IMR-90 (cell line): ENCODE measurements around the gene RPL12. TPM values are rescaled to one million over a fixed set of nuclear protein-coding genes. Genes with fewer than 3 reads are reported as not detected.
A peak's percentile ranks its signal among the peaks of the same experiment; 100 is the strongest.

Experiments
- ATAC-seq: fragments of 200-7000 bp; cut with Tn5 transposase; 2 replicates; pipeline ENCODE4 v1.9.1; 2020; ENCODE audit warnings: low read depth, mild to moderate bottlenecking, moderate library complexity
- BruUV-seq: library from RNA; stranded (reverse); fragments of 400-500 nt; replicated peaks from 2 replicates; lab custom pipeline; 2021; lab: Mats Ljungman, UMichigan
- CTCF ChIA-PET: fragments of 300-600 bp; formaldehyde crosslinking; extraction: SDS; loops from one replicate; lab custom pipeline; 2021; ENCODE audit warnings: antibody characterized with exemption; lab: Yijun Ruan, JAX
- POLR2A ChIA-PET: fragments of 300-600 bp; sonication (Branson Sonifier 250); formaldehyde crosslinking; loops from one replicate; lab custom pipeline; 2022; ENCODE audit warnings: antibody characterized with exemption; ENCODE audit not compliant: unreplicated experiment; lab: Charles Lee
- DNase-seq: peaks from one replicate; pipeline ENCODE4 v3.0.0; 2013
- H2AFZ ChIP-seq: replicated peaks from 2 replicates; pipeline ENCODE3; 2013; ENCODE audit warnings: low read length, mild to moderate bottlenecking; ENCODE audit not compliant: poor library complexity
- H2AK5ac ChIP-seq: 2 replicates; pipeline ENCODE4 v1.6.1; 2013; ENCODE audit warnings: low read depth, low read length, inconsistent platforms
- H2AK9ac ChIP-seq: replicated peaks from 2 replicates; pipeline ENCODE3; 2013; ENCODE audit warnings: mild to moderate bottlenecking, low read depth, low read length, moderate library complexity; ENCODE audit not compliant: poor library complexity
- H2BK120ac ChIP-seq: 2 replicates; pipeline ENCODE4 v1.6.1; 2013; ENCODE audit warnings: low read depth, low read length, inconsistent platforms
- H2BK15ac ChIP-seq: 3 replicates; pipeline ENCODE4 v1.6.1; 2013; ENCODE audit warnings: low read depth, low read length, inconsistent platforms
- H2BK20ac ChIP-seq: 2 replicates; pipeline ENCODE4 v1.6.1; 2013; ENCODE audit warnings: low read depth, mild to moderate bottlenecking, inconsistent platforms, low read length, moderate library complexity
- H2BK5ac ChIP-seq: 2 replicates; pipeline ENCODE4 v1.6.1; 2013; ENCODE audit warnings: mild to moderate bottlenecking, low read depth, low read length, inconsistent platforms; ENCODE audit not compliant: poor library complexity, severe bottlenecking
- H3K14ac ChIP-seq: replicated peaks from 2 replicates; pipeline ENCODE4 v1.6.1; 2013; ENCODE audit warnings: low read depth, low read length, inconsistent platforms
- H3K18ac ChIP-seq: 2 replicates; pipeline ENCODE4 v1.6.1; 2013; ENCODE audit warnings: low read depth, low read length, control low read depth
- H3K23ac ChIP-seq: 2 replicates; pipeline ENCODE4 v1.6.1; 2013; ENCODE audit warnings: low read depth, low read length, inconsistent platforms
- H3K27ac ChIP-seq: 2 replicates; pipeline ENCODE4 v1.5.1; 2013; ENCODE audit warnings: mild to moderate bottlenecking, control low read depth, low read length; ENCODE audit not compliant: insufficient read depth
- H3K27me3 ChIP-seq: 2 replicates; pipeline ENCODE4 v1.6.1; 2013; ENCODE audit warnings: low read length; ENCODE audit not compliant: control insufficient read depth, insufficient read depth
- H3K36me3 ChIP-seq: 2 replicates; pipeline ENCODE4 v1.6.1; 2013; ENCODE audit warnings: low read length, mixed read lengths; ENCODE audit not compliant: control insufficient read depth, insufficient read depth
- H3K4ac ChIP-seq: 2 replicates; pipeline ENCODE4 v1.6.1; 2013; ENCODE audit warnings: low read depth, low read length, inconsistent platforms
- H3K4me1 ChIP-seq: 2 replicates; pipeline ENCODE4 v1.6.1; 2013; ENCODE audit warnings: low read length, mixed read lengths; ENCODE audit not compliant: control insufficient read depth, insufficient read depth
- H3K4me2 ChIP-seq: 2 replicates; pipeline ENCODE4 v1.6.1; 2013; ENCODE audit warnings: low read depth, mild to moderate bottlenecking, control low read depth, low read length, moderate library complexity
- H3K4me3 ChIP-seq: 2 replicates; pipeline ENCODE4 v1.5.1; 2013; ENCODE audit warnings: low read depth, mild to moderate bottlenecking, control low read depth, low read length, moderate library complexity; ENCODE audit not compliant: insufficient read depth
- H3K56ac ChIP-seq: 2 replicates; pipeline ENCODE4 v1.6.1; 2013; ENCODE audit warnings: low read length, inconsistent platforms; ENCODE audit not compliant: insufficient read depth; ENCODE audit errors: extremely low read depth
- H3K79me1 ChIP-seq, 2 experiments: 2 replicates each; pipeline ENCODE4 v1.6.1; 2013; ENCODE audit warnings: low read length in 2 of 2, inconsistent platforms in 1 of 2, low read depth in 1 of 2
- H3K9ac ChIP-seq: 2 replicates; pipeline ENCODE4 v1.6.1; 2013; ENCODE audit warnings: low read depth, low read length, control low read depth
- H3K9me1 ChIP-seq: 2 replicates; pipeline ENCODE4 v1.6.1; 2013; ENCODE audit warnings: low read length, inconsistent platforms; ENCODE audit not compliant: insufficient read depth
- H3K9me3 ChIP-seq: 2 replicates; pipeline ENCODE4 v1.6.1; 2013; ENCODE audit warnings: low read length; ENCODE audit not compliant: control insufficient read depth, insufficient read depth
- H4K20me1 ChIP-seq: 2 replicates; pipeline ENCODE4 v1.6.1; 2013; ENCODE audit warnings: low read length, inconsistent platforms; ENCODE audit not compliant: insufficient read depth
- H4K5ac ChIP-seq: 2 replicates; pipeline ENCODE4 v1.6.1; 2013; ENCODE audit warnings: mild to moderate bottlenecking, low read depth, low read length, control low read depth
- H4K8ac ChIP-seq, 2 experiments: 2 replicates each; pipeline ENCODE4 v1.6.1; 2013; ENCODE audit warnings: low read depth in 2 of 2, low read length in 2 of 2, control low read depth in 1 of 2, inconsistent platforms in 1 of 2
- H4K91ac ChIP-seq: 2 replicates; pipeline ENCODE4 v1.6.1; 2013; ENCODE audit warnings: low read depth, low read length, inconsistent platforms; ENCODE audit not compliant: insufficient read depth
- CHD1 ChIP-seq: IDR thresholded peaks from 2 replicates; pipeline ENCODE4 v1.6.1; 2012; ENCODE audit warnings: low read depth, low read length, improper control_type of control experiment
- CTCF ChIP-seq: conservative IDR thresholded peaks from 2 replicates; pipeline ENCODE4 v1.5.1; 2012; ENCODE audit warnings: mild to moderate bottlenecking, low read depth, low read length, improper control_type of control experiment
- MAFK ChIP-seq: IDR thresholded peaks from 2 replicates; pipeline ENCODE4 v1.6.1; 2012; ENCODE audit warnings: low read depth, low read length, improper control_type of control experiment
- MAZ ChIP-seq: IDR thresholded peaks from 2 replicates; pipeline ENCODE4 v1.6.1; 2012; ENCODE audit warnings: low read depth, mild to moderate bottlenecking, low read length, improper control_type of control experiment, moderate library complexity, borderline replicate concordance
- MXI1 ChIP-seq: IDR thresholded peaks from 2 replicates; pipeline ENCODE4 v1.6.1; 2012; ENCODE audit warnings: low read depth, mild to moderate bottlenecking, low read length, moderate library complexity, borderline replicate concordance
- NFE2L2 ChIP-seq: fragments of 150-350 bp; IDR thresholded peaks from 2 replicates; pipeline ENCODE4 v1.6.1; 2016; ENCODE audit warnings: low read depth, mild to moderate bottlenecking, low read length
- POLR2A ChIP-seq: IDR thresholded peaks from 2 replicates; pipeline ENCODE4 v1.6.1; 2012; ENCODE audit warnings: mild to moderate bottlenecking, low read depth, low read length
- RAD21 ChIP-seq: IDR thresholded peaks from 2 replicates; pipeline ENCODE4 v1.6.1; 2012; ENCODE audit warnings: low read length, improper control_type of control experiment
- RFX5 ChIP-seq: IDR thresholded peaks from 2 replicates; pipeline ENCODE4 v1.8.0; 2012; ENCODE audit warnings: low read depth, mild to moderate bottlenecking, low read length, moderate library complexity
- SMC3 ChIP-seq: fragments of 150-350 bp; IDR thresholded peaks from 2 replicates; pipeline ENCODE4 v1.6.1; 2016; ENCODE audit warnings: low read depth, mild to moderate bottlenecking, antibody characterized with exemption, low read length, moderate library complexity
- WGBS, 2 experiments: methylation state at CpG; one replicate each; pipeline versions ENCODE4 v1.1.5 to v1.1.7; 2013; ENCODE audit warnings: missing lambda C conversion rate in 2 of 2; ENCODE audit not compliant: insufficient read length in 1 of 2; ENCODE audit errors: extremely low coverage in 2 of 2; 5-methylcytosine and 5-hydroxymethylcytosine counted together
- dilution Hi-C: fragments of 300-500 bp; cut with HindIII; formaldehyde crosslinking; loops from one replicate; pipeline ENCODE4 v1.14.3; 2018; ENCODE audit warnings: low sequenced_read_pairs; ENCODE audit not compliant: unreplicated experiment
- in situ Hi-C: fragments of 300-500 bp; cut with MboI; formaldehyde crosslinking; loops from 3 replicates; pipeline ENCODE4 v1.14.3; 2019; ENCODE audit warnings: low sequenced_read_pairs, inconsistent platforms, mixed read lengths
- intact Hi-C: fragments of 100-400 bp; cut with micrococcal nuclease; formaldehyde crosslinking; loops from 2 replicates; pipeline ENCODE4 v1.10.0; 2022
- polyA plus RNA-seq, 3 experiments: library from polyadenylated mRNA; depleted of rRNA; stranded (reverse); fragments of >200 nt; gene quantifications; 2 replicates each; pipeline ENCODE4 v1.2.3, GENCODE V29; 2012; ENCODE audit warnings: low replicate concordance in 1 of 3
- total RNA-seq: library from RNA; depleted of rRNA; stranded (reverse); fragments of >200 nt; gene quantifications from 2 replicates; pipeline ENCODE4 v1.2.3, GENCODE V29; 2012

Gene RPL12
- total and polyA plus RNA-seq, 2 of the 4 experiments (the other 2 are of a cell fraction): 1,864 to 2,379 TPM

GRCh38 chr9:127463911-127464310, 12.7 kb upstream of the RPL12 start:
- no peak overlapping the region for H3K4ac ChIP-seq
- no peaks in the 10 kb centered on the region for H3K9me3 ChIP-seq
- H3K79me1 ChIP-seq: no peaks in the 10 kb centered on the region; a peak in 2 of 4 replicates
- no peak overlapping the region for H3K9ac ChIP-seq
- no peak overlapping the region for H3K23ac ChIP-seq
- H3K27me3 ChIP-seq: no peaks in the 10 kb centered on the region
- H3K4me2 ChIP-seq: no peak overlapping the region
- H3K18ac ChIP-seq: peak overlapping the region; percentile 11; the same call in 1 of the 2 replicates
- no peak overlapping the region for H2BK15ac ChIP-seq
- peak; percentile 34; the same call in 1 of the 2 replicates for ATAC-seq
- no peak overlapping the region for H2BK120ac ChIP-seq
- H2BK20ac ChIP-seq: no peak overlapping the region
- no peak overlapping the region for H2AFZ ChIP-seq
- peaks cover 51% of the 10 kb centered on the region for H3K36me3 ChIP-seq
- no peak overlapping the region for H4K8ac ChIP-seq
- in situ Hi-C loops (no loop called here), dilution Hi-C loops (no loop called here), intact Hi-C loops (no loop called here)
- no TSS peak for BruUV-seq
- H3K27ac ChIP-seq: no peak overlapping the region
- POLR2A ChIA-PET: no interaction called here
- H3K14ac ChIP-seq: no peak overlapping the region
- peaks cover 7% of the 10 kb centered on the region; the same call in 1 of the 2 replicates for H3K9me1 ChIP-seq
- CTCF ChIA-PET: no interaction called here
- no peak overlapping the region for H4K5ac ChIP-seq
- H3K56ac ChIP-seq: no peak overlapping the region
- DNase-seq: peak; percentile 76
- H2AK9ac ChIP-seq: no peak overlapping the region
- H2BK5ac ChIP-seq: peak overlapping the region; percentile 26
- H3K4me1 ChIP-seq: peaks cover 6% of the 10 kb centered on the region
- 46% methylated on average over 6 of the region's 7 CpGs; no CpG with 5 or more reads in 1 of the 2 experiments for WGBS, 2 experiments
- H2AK5ac ChIP-seq: no peak overlapping the region
- H4K91ac ChIP-seq: no peak overlapping the region
- no peak for TF ChIP-seq MXI1
- no peak for TF ChIP-seq POLR2A
- TF ChIP-seq MAZ: no peak
- no peak for TF ChIP-seq SMC3
- no peak for TF ChIP-seq CHD1
- TF ChIP-seq RFX5: no peak
- TF ChIP-seq CTCF: no peak
- no peak for TF ChIP-seq RAD21
- no peak for TF ChIP-seq NFE2L2
- no peak for TF ChIP-seq MAFK
- no peak overlapping the region for H3K4me3 ChIP-seq
- H4K20me1 ChIP-seq: no peaks in the 10 kb centered on the region
